Natural killer cell (primary cell): Measurements from ENCODE around the gene CHMP2A. TPM values are rescaled to one million over a fixed set of nuclear protein-coding genes. Genes with fewer than 3 reads are reported as not detected.
A peak's percentile ranks its signal among the peaks of the same experiment; 100 is the strongest.

Experiments
- ATAC-seq, 3 donors: fragments of 150-1000 bp in 2 of 3; fragments of 200-7000 bp in 1 of 3; cut with Tn5 transposase; 1 replicate in 1 of 3; 2 replicates in 2 of 3; pipeline ENCODE4 v1.10.0; 2021; ENCODE audit warnings: mild to moderate bottlenecking in 2 of 3, moderate library complexity in 2 of 3
- DNase-seq, 2 donors: peaks; one replicate each; pipeline versions ENCODE4 v3.0.0 to v3.0.0-alpha.2; 2013 to 2021; ENCODE audit warnings: mixed read lengths in 1 of 2
- H3K27ac ChIP-seq: one replicate; pipeline ENCODE4 v1.5.1; 2013; ENCODE audit warnings: mild to moderate bottlenecking, low read length
- H3K27me3 ChIP-seq: one replicate; pipeline ENCODE4 v1.6.1; 2013; ENCODE audit warnings: low read length; ENCODE audit not compliant: control insufficient read depth, insufficient read depth
- H3K36me3 ChIP-seq: one replicate; pipeline ENCODE4 v1.6.1; 2013; ENCODE audit warnings: low read length; ENCODE audit not compliant: control insufficient read depth, insufficient read depth
- H3K4me1 ChIP-seq: one replicate; pipeline ENCODE4 v1.6.1; 2013; ENCODE audit warnings: low read length; ENCODE audit not compliant: control insufficient read depth, insufficient read depth
- H3K4me3 ChIP-seq: one replicate; pipeline ENCODE4 v1.5.1; 2013; ENCODE audit warnings: low read length
- H3K9me3 ChIP-seq: one replicate; pipeline ENCODE4 v1.6.1; 2013; ENCODE audit warnings: low read length; ENCODE audit not compliant: control insufficient read depth, insufficient read depth
- H3K27ac Mint-ChIP-seq, 2 donors: one replicate each; pipeline ENCODE4 v1.8.0; 2022; ENCODE audit warnings: mild to moderate bottlenecking in 2 of 2, mixed read lengths in 2 of 2, moderate library complexity in 1 of 2
- H3K27me3 Mint-ChIP-seq, 2 donors: one replicate each; pipeline ENCODE4 v1.8.0; 2022; ENCODE audit warnings: low read depth in 2 of 2, mixed read lengths in 2 of 2
- H3K36me3 Mint-ChIP-seq: one replicate; pipeline ENCODE4 v1.8.0; 2022; ENCODE audit warnings: mixed read lengths
- H3K4me1 Mint-ChIP-seq, 2 donors: one replicate each; pipeline ENCODE4 v1.8.0; 2022; ENCODE audit warnings: mixed read lengths in 2 of 2
- H3K4me3 Mint-ChIP-seq: one replicate; pipeline ENCODE4 v1.8.0; 2022; ENCODE audit warnings: mild to moderate bottlenecking, moderate library complexity, mixed read lengths
- H3K9me3 Mint-ChIP-seq, 2 donors: one replicate each; pipeline ENCODE4 v1.8.0; 2022; ENCODE audit warnings: mixed read lengths in 2 of 2
- WGBS: methylation state at CpG from one replicate; pipeline ENCODE4 v1.1.7; 2013; ENCODE audit warnings: missing lambda C conversion rate; ENCODE audit not compliant: insufficient coverage; 5-methylcytosine and 5-hydroxymethylcytosine counted together
- intact Hi-C: fragments of 100-400 bp; cut with micrococcal nuclease; formaldehyde crosslinking; loops from one replicate; pipeline ENCODE4 v1.14.2; 2022
- total RNA-seq, 4 donors: library from RNA; stranded (reverse); fragments of 120-200 nt in 1 of 4; gene quantifications; one replicate each; pipeline versions ENCODE4 v1.2.3 to v1.2.4, GENCODE V29; 2013 to 2022
- TF ChIP-seq, protein P1 (sequence below): fragments of 200-600 bp; IDR thresholded peaks from one replicate; pipeline ENCODE4 v1.8.0; 2022; ENCODE audit warnings: antibody characterized with exemption

CHMP2A gene
- total RNA-seq, 3 donors from 2014 or later (not counting 1 experiment from before 2014, with no cell fraction given) = 82.7 to 95.7 (median 94.7) TPM

DNA sequence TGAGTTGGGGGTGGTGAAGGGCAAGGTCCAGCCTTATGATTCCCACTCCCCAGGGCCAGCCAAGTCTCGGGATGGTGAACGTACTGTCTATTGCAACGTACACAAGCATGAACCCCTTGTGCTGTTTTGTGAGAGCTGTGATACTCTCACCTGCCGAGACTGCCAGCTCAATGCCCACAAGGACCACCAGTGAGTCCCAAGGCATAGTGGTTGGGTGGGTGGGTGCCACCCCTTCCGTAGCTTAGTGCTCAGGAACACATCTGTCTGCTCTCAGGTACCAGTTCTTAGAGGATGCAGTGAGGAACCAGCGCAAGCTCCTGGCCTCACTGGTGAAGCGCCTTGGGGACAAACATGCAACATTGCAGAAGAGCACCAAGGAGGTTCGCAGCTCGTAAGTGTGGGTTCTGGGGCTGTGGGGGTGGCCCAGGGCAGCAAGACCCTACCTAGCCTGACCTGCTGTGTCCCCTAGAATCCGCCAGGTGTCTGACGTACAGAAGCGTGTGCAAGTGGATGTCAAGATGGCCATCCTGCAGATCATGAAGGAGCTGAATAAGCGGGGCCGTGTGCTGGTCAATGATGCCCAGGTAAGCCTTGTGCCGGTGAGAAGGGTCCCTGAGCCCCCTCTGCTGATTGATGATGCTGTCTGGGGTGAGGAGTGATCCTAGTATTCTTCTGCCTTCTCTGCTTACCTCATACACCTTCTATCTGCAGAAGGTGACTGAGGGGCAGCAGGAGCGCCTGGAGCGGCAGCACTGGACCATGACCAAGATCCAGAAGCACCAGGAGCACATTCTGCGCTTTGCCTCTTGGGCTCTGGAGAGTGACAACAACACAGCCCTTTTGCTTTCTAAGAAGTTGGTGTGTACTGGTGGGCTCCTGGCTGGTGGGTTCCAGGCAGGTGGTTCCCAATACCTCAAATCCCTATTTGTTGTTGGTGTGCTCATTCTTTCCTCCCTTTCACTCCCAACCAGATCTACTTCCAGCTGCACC is 7.3 kb downstream of the CHMP2A start:
- Histone ChIP-seq H3K27ac (no peak overlapping the region), H3K36me3 (peaks cover 65% of the 10 kb centered on the region), H3K4me3 (no peak overlapping the region), H3K9me3 (no peaks in the 10 kb centered on the region), H3K27me3 (no peaks in the 10 kb centered on the region), H3K4me1 (peaks cover 27% of the 10 kb centered on the region)
- H3K9me3 Mint-ChIP-seq = no peaks in the 10 kb centered on the region
- peak overlapping the region in 1 of 2 donors; percentile 84 for H3K27ac Mint-ChIP-seq
- intact Hi-C loops = no loop called here
- H3K4me1 Mint-ChIP-seq = peaks cover 31 to 36% of the 10 kb centered on the region in 2 donors
- peaks cover 6% of the 10 kb centered on the region in 2 donors for H3K27me3 Mint-ChIP-seq
- H3K4me3 Mint-ChIP-seq = no peak overlapping the region
- H3K36me3 Mint-ChIP-seq = no peaks in the 10 kb centered on the region
- 94% methylated on average over 17 of the region's 18 CpGs for WGBS
- TF ChIP-seq, protein P1, sequence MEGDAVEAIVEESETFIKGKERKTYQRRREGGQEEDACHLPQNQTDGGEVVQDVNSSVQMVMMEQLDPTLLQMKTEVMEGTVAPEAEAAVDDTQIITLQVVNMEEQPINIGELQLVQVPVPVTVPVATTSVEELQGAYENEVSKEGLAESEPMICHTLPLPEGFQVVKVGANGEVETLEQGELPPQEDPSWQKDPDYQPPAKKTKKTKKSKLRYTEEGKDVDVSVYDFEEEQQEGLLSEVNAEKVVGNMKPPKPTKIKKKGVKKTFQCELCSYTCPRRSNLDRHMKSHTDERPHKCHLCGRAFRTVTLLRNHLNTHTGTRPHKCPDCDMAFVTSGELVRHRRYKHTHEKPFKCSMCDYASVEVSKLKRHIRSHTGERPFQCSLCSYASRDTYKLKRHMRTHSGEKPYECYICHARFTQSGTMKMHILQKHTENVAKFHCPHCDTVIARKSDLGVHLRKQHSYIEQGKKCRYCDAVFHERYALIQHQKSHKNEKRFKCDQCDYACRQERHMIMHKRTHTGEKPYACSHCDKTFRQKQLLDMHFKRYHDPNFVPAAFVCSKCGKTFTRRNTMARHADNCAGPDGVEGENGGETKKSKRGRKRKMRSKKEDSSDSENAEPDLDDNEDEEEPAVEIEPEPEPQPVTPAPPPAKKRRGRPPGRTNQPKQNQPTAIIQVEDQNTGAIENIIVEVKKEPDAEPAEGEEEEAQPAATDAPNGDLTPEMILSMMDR = no peak
- ATAC-seq (no peak), DNase-seq (peak in 1 of 2 donors; percentile 11)

DNA sequence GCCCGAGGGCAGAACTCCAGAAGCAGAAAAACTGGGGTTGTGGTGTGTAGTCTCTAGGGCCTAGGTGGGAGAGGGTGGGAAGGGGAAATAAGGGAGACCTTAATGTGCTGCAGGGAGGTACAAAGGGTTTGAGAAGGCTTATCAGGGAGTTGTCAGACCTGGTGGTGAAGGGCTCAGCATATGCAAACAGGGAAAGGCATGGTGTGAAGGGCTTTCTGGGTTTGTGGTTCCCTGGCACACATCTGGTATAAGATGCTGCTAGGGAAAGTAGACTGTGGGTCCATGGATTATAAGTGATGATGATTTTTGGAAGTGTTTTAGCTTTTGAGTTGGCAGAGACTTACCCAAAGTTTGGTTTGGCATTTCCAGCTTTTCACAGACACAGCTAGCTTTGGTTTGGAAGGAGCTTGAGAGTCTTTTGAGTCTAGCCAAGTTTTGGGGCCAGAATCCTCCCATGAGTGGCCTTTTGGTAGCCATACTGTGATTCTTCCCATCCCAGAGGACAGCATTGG is 8.8 kb downstream of the CHMP2A start:
- no peaks in the 10 kb centered on the region for H3K36me3 Mint-ChIP-seq

DNA sequence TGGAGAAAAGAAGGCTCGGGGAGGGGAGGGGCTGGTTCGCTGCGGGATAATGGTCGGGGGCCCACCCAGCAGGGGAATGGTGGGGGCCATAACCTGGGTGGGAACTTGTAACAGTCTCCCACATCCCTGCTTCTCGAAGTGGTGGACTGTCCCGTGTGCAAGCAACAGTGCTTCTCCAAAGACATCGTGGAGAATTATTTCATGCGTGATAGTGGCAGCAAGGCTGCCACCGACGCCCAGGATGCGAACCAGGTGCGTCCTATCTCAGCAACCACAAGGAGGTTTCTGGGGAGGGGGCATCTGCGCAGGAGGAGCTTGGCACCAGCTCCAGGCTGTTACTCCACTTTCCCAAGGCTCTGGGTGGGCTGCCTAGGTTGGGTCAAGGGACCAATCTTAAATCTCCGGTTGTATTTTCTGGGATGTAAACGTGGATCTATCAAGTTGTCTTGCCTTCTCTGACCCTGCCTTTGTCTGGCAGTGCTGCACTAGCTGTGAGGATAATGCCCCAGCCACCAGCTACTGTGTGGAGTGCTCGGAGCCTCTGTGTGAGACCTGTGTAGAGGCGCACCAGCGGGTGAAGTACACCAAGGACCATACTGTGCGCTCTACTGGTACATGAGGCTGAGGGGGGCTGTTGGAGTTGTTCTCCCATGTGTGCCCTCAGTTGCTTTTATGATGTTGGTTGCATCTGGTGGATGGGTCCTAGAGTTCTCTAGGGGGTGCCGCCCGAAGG is 9.5 kb downstream of the CHMP2A start:
- H3K36me3 Mint-ChIP-seq = no peaks in the 10 kb centered on the region
- H3K27ac Mint-ChIP-seq = peak overlapping the region; percentile 80 to 84
- ATAC-seq (no peak), DNase-seq (peak in 1 of 2 donors; percentile 36)
- no peaks in the 10 kb centered on the region for H3K27me3 ChIP-seq
- H3K36me3 ChIP-seq = peaks cover 44% of the 10 kb centered on the region
- H3K27me3 Mint-ChIP-seq = peaks cover 6 to 7% of the 10 kb centered on the region in 2 donors
- WGBS = 11% methylated on average over 21 of the region's 21 CpGs
- no peaks in the 10 kb centered on the region for H3K9me3 Mint-ChIP-seq
- peak overlapping the region; percentile 51 for H3K4me3 ChIP-seq
- peak overlapping the region; percentile 24 for H3K27ac ChIP-seq
- peak overlapping the region; percentile 89 for H3K4me3 Mint-ChIP-seq
- TF ChIP-seq, protein P1 = no peak
- H3K9me3 ChIP-seq = no peaks in the 10 kb centered on the region
- peaks cover 31 to 34% of the 10 kb centered on the region in 2 donors for H3K4me1 Mint-ChIP-seq
- peaks cover 27% of the 10 kb centered on the region for H3K4me1 ChIP-seq
- intact Hi-C loops = no loop called here

More for the DNA sequence above, 8.8 kb downstream of the CHMP2A start:
- Mint-ChIP-seq H3K9me3 (no peaks in the 10 kb centered on the region), H3K27me3 (peaks cover 6 to 7% of the 10 kb centered on the region in 2 donors), H3K4me1 (peaks cover 31 to 34% of the 10 kb centered on the region in 2 donors), H3K4me3 (peak overlapping the region; percentile 89), H3K27ac (peak overlapping the region; percentile 80 to 84)
- Histone ChIP-seq H3K9me3 (no peaks in the 10 kb centered on the region), H3K27ac (no peak overlapping the region), H3K4me3 (no peak overlapping the region), H3K36me3 (peaks cover 50% of the 10 kb centered on the region), H3K4me1 (peaks cover 27% of the 10 kb centered on the region), H3K27me3 (no peaks in the 10 kb centered on the region)
- DNase-seq (peak in 1 of 2 donors; percentile 25), ATAC-seq (no peak)
- 35% methylated on average over 1 of the region's 1 CpG for WGBS
- TF ChIP-seq, protein P1 = no peak
- intact Hi-C loops = no loop called here
